ENCODE measurements around the gene GYS1. TPM values are rescaled to one million over a fixed set of nuclear protein-coding genes. Genes with fewer than 3 reads are reported as not detected.

The GYS1 gene
- polyA plus RNA-seq, 1 experiment, result 19.5 TPM

- Histone ChIP-seq H3K27me3 (ENCODE audit: control insufficient read depth, insufficient read depth, low read length) (no peaks in the 10 kb centered on the region), H3K27ac (ENCODE audit: low read depth, low read length) (no peak overlapping the region), H3K4me3 (ENCODE audit: low read depth, low read length) (no peak overlapping the region), H3K9me3 (ENCODE audit: control insufficient read depth, insufficient read depth, low read length) (no peaks in the 10 kb centered on the region)
- ChIA-PET POLR2A (interaction anchor here (0.6 kb wide), 1 partner anchor 192 kb away, joined by 6 read pairs; no protein-coding TSS in a partner anchor), CTCF (interaction anchor here (0.7 to 1.6 kb wide), 3 partner anchors 12 to 16 kb away, joined by 3 to 6 read pairs (median 3); no protein-coding TSS in a partner anchor)
- TF ChIP-seq CTCF (IDR thresholded peaks at IDR 0.05; ENCODE audit: low read depth, low read length), result no peak
- DNase-seq (ENCODE audit: low read depth, low spot score), result no peak
Observed at GRCh38 chr19:48986211-48986610, 6.9 kb downstream of the GYS1 start.

GRCh38 chr19:48985711-48986110 is 7.4 kb downstream of the GYS1 start:
- no peak for DNase-seq (ENCODE audit: low read depth, low spot score)
- Histone ChIP-seq H3K27ac (ENCODE audit: low read depth, low read length) (no peak overlapping the region), H3K27me3 (ENCODE audit: control insufficient read depth, insufficient read depth, low read length) (no peaks in the 10 kb centered on the region), H3K4me3 (ENCODE audit: low read depth, low read length) (no peak overlapping the region), H3K9me3 (ENCODE audit: control insufficient read depth, insufficient read depth, low read length) (no peaks in the 10 kb centered on the region)
- ChIA-PET CTCF (interaction anchor here (1.2 to 1.4 kb wide), 2 partner anchors 8 to 14 kb away, joined by 3 to 7 read pairs; partner anchors contain the start of genes GYS1 and RUVBL2), POLR2A (no interaction called here)
- TF ChIP-seq CTCF (IDR thresholded peaks at IDR 0.05; ENCODE audit: low read depth, low read length), result no peak

GRCh38 chr19:48982280-48982679 is 10.8 kb downstream of the GYS1 start:
- Histone ChIP-seq H3K4me3 (ENCODE audit: low read depth, low read length) (no peak overlapping the region), H3K27me3 (ENCODE audit: control insufficient read depth, insufficient read depth, low read length) (no peaks in the 10 kb centered on the region), H3K9me3 (ENCODE audit: control insufficient read depth, insufficient read depth, low read length) (no peaks in the 10 kb centered on the region; the same call in 1 of the 2 replicates), H3K27ac (ENCODE audit: low read depth, low read length) (no peak overlapping the region)
- DNase-seq (ENCODE audit: low read depth, low spot score), result no peak
- ChIA-PET POLR2A (no interaction called here), CTCF (interaction anchor here (1.0 to 3.7 kb wide), 4 partner anchors 11 to 12 kb away, joined by 3 to 28 read pairs (median 13); partner anchors contain the start of genes GYS1 and RUVBL2)
- TF ChIP-seq CTCF (IDR thresholded peaks at IDR 0.05; ENCODE audit: low read depth, low read length), result no peak

- no peak overlapping the region for H3K4me3 ChIP-seq (ENCODE audit: low read depth, low read length)
- TF ChIP-seq CTCF (IDR thresholded peaks at IDR 0.05; ENCODE audit: low read depth, low read length), result no peak
- H3K27me3 ChIP-seq (ENCODE audit: control insufficient read depth, insufficient read depth, low read length), result no peaks in the 10 kb centered on the region
- H3K9me3 ChIP-seq (ENCODE audit: control insufficient read depth, insufficient read depth, low read length), result no peaks in the 10 kb centered on the region; the same call in 1 of the 2 replicates
- POLR2A ChIA-PET, result no interaction called here
- no peak for DNase-seq (ENCODE audit: low read depth, low spot score)
- H3K27ac ChIP-seq (ENCODE audit: low read depth, low read length), result no peak overlapping the region
- CTCF ChIA-PET, result interaction anchor here (1.5 to 5.9 kb wide), 5 partner anchors 16 to 189 kb away, joined by 3 to 61 read pairs (median 9); partner anchors contain the start of genes GYS1 and RUVBL2
Observed at GRCh38 chr19:48977061-48977460, 16.0 kb downstream of the GYS1 start.

Measured in AG04450 (cell line).